Measurements from ENCODE around the gene CNOT2. TPM values are rescaled to one million over a fixed set of nuclear protein-coding genes. Genes with fewer than 3 reads are reported as not detected.
"Not testable (repeated sequence)": the region's sequence is repeated elsewhere in the genome, so short reads cannot be mapped to it uniquely, and the experiment has no call there.

Gene CNOT2
- total RNA-seq, 2 donors from 2014 or later, result 57.2 to 142 TPM

DNA sequence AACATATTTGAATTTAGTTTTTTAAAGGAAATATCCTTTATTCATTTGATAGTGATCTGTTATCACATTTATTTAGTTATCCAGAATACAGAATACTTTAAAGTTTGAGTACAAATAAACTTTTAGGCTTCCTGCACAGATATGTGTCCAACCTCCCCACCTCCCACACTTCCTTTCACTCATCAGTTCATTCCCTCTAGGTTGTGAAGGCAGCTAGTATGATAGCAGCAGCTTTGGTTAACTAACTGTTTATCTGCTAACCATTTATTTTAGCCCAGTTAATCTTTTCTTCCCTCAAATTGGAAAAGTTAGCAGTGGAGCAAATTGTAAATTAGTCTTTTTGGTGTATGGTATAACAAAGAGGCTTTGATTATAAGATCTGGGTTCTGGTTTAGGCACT is 35.7 kb downstream of the CNOT2 start:
- H3K27ac ChIP-seq, result no peak overlapping the region
- H3K4me3 ChIP-seq, result no peak overlapping the region
- TF ChIP-seq CTCF (IDR thresholded peaks at IDR 0.05) (no peak), POLR2A (IDR thresholded peaks at IDR 0.05) (no peak), POLR2AphosphoS5 (IDR thresholded peaks at IDR 0.05) (no peak)
- intact Hi-C loops (cut with DNase I), result no loop called here
- H3K27me3 ChIP-seq (replicated peaks; ENCODE audit: insufficient read depth), result no peaks in the 10 kb centered on the region
- no peaks in the 10 kb centered on the region for H3K9me3 ChIP-seq
- DNase-seq (ENCODE audit: low spot score), result no peak
- H3K4me1 ChIP-seq (replicated peaks), result no peaks in the 10 kb centered on the region
- no peaks in the 10 kb centered on the region for H3K36me3 ChIP-seq

DNA sequence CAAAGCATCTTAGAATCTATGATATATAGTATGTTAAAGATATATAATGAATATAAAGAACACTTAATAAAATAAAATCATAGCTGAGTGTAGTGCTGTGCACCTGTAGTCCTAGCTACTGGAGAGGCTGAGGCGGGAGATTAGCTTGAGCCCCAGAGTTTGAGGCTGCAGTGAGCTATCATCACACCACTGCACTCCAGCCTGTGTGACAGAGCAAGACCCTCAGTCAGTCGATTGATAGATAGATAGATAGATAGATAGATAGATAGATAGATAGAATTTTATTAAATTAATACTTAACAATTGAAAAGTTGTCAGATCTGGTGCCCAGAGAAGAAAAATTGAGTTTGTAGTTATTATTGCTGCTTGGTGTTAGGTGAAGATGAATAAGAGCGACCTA is 40.0 kb downstream of the CNOT2 start:
- Histone ChIP-seq H3K27me3 (replicated peaks; ENCODE audit: insufficient read depth) (no peaks in the 10 kb centered on the region), H3K9me3 (no peaks in the 10 kb centered on the region), H3K4me1 (replicated peaks) (no peaks in the 10 kb centered on the region), H3K4me3 (no peak overlapping the region), H3K36me3 (no peaks in the 10 kb centered on the region), H3K27ac (no peak overlapping the region)
- intact Hi-C loops (cut with DNase I), result no loop called here
- no peak for DNase-seq (ENCODE audit: low spot score)
- 94% methylated on average over 3 of the region's 3 CpGs for WGBS
- TF ChIP-seq CTCF (IDR thresholded peaks at IDR 0.05) (no peak), POLR2A (IDR thresholded peaks at IDR 0.05) (no peak), POLR2AphosphoS5 (IDR thresholded peaks at IDR 0.05) (no peak)

DNA sequence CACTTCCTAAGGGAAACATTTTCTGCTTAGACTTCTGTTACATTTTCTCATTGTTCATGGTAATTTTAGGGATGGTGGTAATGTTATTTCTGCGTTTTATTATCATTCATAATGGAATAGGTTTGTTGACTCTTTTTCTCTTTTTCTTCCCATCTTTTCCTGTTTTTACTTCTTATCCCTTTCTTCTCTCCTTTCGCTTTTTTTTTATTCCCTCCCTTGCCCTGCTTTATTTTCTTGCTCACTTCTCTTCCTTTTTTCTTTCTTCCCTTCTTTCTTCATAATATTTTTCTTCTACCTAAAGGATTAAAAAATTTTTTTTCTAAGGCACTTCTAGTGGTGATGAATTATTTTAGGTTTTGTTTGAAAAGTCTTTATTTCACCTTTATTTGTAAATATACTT is 45.6 kb downstream of the CNOT2 start:
- no peak for DNase-seq (ENCODE audit: low spot score)
- intact Hi-C loops (cut with DNase I), result no loop called here
- H3K9me3 ChIP-seq, result no peaks in the 10 kb centered on the region
- TF ChIP-seq CTCF (IDR thresholded peaks at IDR 0.05) (no peak), POLR2A (IDR thresholded peaks at IDR 0.05) (no peak), POLR2AphosphoS5 (IDR thresholded peaks at IDR 0.05) (no peak)
- no peaks in the 10 kb centered on the region for H3K4me1 ChIP-seq (replicated peaks)
- H3K36me3 ChIP-seq, result no peaks in the 10 kb centered on the region
- H3K27me3 ChIP-seq (replicated peaks; ENCODE audit: insufficient read depth), result no peaks in the 10 kb centered on the region
- no peak overlapping the region for H3K4me3 ChIP-seq
- no peak overlapping the region for H3K27ac ChIP-seq
- WGBS, result 93% methylated on average over 2 of the region's 2 CpGs

DNA sequence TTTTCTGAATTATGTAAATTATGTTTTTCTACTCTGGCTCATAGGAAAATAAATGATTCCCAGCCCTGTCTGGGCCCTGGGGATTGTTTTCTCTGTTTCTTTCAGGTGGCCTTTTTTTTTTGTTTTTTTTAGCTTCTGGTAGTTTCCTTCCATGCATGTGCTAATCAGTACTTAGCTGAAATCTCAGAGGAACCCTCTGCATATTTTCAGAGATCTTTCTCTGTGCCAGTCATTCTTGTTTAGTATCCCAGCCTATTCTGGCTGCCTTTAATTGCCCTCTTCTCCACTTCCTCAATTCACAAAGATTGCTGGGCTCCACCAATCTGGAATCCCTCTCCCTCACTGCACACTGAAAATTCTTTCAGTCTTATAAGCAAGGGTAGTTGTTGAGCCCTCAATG is 46.9 kb downstream of the CNOT2 start:
- no peak for TF ChIP-seq POLR2AphosphoS5 (IDR thresholded peaks at IDR 0.05)
- TF ChIP-seq CTCF (IDR thresholded peaks at IDR 0.05), result no peak
- no peak for TF ChIP-seq POLR2A (IDR thresholded peaks at IDR 0.05)
- intact Hi-C loops (cut with DNase I), result no loop called here
- Histone ChIP-seq H3K36me3 (no peaks in the 10 kb centered on the region), H3K27ac (no peak overlapping the region), H3K4me1 (replicated peaks) (no peaks in the 10 kb centered on the region), H3K4me3 (no peak overlapping the region), H3K27me3 (replicated peaks; ENCODE audit: insufficient read depth) (no peaks in the 10 kb centered on the region), H3K9me3 (no peaks in the 10 kb centered on the region)
- DNase-seq (ENCODE audit: low spot score), result no peak

DNA sequence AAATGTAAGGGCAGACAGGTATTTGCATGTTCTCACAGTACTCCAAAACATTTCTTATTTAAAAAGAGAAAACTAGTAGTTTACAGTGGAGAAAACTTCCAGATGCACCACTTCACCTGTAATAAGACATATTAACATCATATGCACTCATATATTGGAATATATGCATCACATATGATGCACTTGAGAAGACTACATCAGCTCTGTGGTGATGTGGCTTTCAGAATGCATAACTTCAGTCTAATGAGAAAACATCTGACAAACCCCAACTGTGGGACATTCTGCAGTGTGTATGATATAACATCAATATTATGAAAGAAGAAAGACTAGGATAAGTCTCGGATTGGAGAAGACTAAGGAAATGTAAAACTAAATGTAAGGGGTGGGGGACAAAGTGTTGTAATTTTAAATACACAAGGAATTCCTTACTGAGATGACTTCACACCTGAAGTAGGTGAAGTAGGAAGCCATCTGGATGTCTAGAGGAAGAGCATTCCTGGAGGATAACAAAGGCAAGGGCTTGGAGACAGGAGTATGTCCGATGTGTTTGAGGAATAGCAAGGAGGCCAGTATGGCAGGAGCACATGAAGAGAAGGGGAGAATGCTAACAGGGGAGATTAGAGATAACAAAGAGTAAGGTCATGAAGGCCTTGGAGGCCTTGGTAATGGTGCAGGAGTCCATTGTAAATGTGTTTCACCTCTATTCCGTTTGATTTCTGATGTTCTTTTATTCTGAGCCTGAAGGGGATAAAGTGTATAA is 49.0 kb downstream of the CNOT2 start:
- H3K27me3 ChIP-seq (replicated peaks; ENCODE audit: insufficient read depth), result no peaks in the 10 kb centered on the region
- no peaks in the 10 kb centered on the region for H3K4me1 ChIP-seq (replicated peaks)
- WGBS, result 89% methylated on average over 3 of the region's 3 CpGs
- DNase-seq (ENCODE audit: low spot score), result no peak
- H3K4me3 ChIP-seq, result no peak overlapping the region
- H3K36me3 ChIP-seq, result no peaks in the 10 kb centered on the region
- TF ChIP-seq CTCF (IDR thresholded peaks at IDR 0.05) (no peak), POLR2A (IDR thresholded peaks at IDR 0.05) (no peak), POLR2AphosphoS5 (IDR thresholded peaks at IDR 0.05) (no peak)
- H3K9me3 ChIP-seq, result no peaks in the 10 kb centered on the region
- intact Hi-C loops (cut with DNase I), result no loop called here
- H3K27ac ChIP-seq, result no peak overlapping the region

DNA sequence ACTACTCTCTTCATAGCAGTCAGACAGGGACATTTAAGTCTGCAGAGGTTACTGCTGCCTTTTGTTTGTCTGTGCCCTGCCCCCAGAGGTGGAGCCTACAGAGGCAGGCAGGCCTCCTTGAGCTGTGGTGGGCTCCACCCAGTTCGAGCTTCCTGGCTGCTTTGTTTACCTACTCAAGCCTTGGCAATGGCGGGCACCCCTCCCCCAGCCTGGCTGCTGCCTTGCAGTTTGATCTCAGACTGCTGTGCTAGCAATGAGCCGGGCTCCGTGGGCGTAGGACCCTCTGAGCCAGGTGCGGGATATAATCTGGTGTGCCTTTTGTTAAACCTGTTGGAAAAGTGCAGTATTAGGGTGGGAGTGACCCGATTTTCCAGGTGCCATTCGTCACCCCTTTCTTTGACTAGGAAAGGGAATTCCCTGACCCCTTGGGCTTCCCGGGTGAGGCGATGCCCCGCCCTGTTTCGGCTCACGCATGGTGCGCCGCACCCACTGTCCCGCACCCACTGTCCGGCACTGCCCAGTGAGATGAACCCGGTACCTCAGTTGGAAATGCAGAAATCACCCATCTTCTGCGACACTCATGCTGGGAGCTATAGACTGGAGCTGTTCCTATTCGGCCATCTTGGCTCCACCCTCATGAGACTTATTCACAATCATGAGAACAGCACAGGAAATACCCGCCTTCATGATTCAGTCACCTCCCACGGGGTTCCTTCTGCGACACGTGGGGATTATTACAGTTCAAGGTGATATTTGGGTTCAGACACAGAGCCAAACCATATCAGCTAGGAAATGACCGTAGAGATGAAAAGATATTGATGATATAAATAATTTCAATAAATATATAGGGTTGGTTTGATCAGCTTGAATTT is 61.7 kb downstream of the CNOT2 start:
- H3K27me3 ChIP-seq (replicated peaks; ENCODE audit: insufficient read depth); intact Hi-C loops (cut with DNase I); H3K4me3 ChIP-seq; H3K36me3 ChIP-seq; DNase-seq (ENCODE audit: low spot score); H3K4me1 ChIP-seq (replicated peaks); H3K9me3 ChIP-seq; H3K27ac ChIP-seq: not testable (repeated sequence)
- 96% methylated on average over 25 of the region's 25 CpGs for WGBS
